SU-DHL-6 (cell line): Measurements from ENCODE around the gene HOXA13.

Experiments
- EZH2phosphoT487 ChIP-seq: fragments of 200-600 bp; sonication (generic), shearing (Covaris generic); conservative IDR thresholded peaks from 2 replicates; pipeline ENCODE4 v1.6.1; 2018; ENCODE audit warnings: mild to moderate bottlenecking, antibody characterized with exemption, low read length, moderate library complexity, mixed read lengths
- TF ChIP-seq, protein P1 (sequence below): fragments of 200-600 bp; sonication (generic); IDR thresholded peaks from one replicate; pipeline ENCODE4 v1.5.1; 2017; ENCODE audit warnings: antibody characterized with exemption, mild to moderate bottlenecking, low read length, moderate library complexity; ENCODE audit not compliant: insufficient read depth, poor library complexity, severe bottlenecking

DNA sequence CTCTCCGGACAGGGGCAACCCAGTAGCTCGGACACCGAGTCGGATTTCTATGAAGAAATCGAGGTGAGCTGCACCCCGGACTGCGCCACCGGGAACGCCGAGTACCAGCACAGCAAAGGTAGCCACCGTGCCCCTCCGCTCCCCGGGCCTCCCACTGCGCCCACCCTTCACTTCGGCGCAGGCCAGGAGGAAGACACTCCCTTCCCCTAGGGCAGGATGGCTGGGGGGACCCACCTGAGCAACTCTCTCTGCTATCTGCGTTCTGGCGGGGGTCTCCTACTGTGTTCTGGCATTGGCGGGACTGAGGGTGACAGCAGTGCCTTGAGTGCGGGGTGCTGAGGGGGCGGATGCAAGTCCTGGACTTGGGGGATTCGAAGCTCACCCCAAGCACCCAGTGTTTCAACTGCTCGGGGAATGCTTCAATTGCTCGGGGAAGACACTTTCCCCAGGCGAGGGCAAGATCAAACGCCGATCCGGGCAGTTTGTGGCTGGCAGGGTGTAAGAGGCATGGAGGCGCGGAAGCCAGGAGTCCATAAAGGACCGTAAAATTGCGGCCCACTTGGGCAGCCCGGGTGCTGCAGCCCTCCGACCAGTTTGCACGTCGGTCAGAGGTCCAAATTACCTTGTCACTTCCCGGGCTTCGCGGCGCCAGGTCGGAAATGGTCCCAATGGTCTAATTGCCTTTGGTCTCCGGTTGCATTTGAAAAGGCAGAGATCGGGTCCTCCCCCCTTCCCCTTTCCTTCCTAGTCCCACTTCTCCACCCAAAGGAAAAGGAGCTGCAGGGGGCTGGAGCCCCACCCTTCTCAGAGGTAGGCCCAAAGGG is 43.7 kb upstream of the HOXA13 start:
- TF ChIP-seq, protein P1, sequence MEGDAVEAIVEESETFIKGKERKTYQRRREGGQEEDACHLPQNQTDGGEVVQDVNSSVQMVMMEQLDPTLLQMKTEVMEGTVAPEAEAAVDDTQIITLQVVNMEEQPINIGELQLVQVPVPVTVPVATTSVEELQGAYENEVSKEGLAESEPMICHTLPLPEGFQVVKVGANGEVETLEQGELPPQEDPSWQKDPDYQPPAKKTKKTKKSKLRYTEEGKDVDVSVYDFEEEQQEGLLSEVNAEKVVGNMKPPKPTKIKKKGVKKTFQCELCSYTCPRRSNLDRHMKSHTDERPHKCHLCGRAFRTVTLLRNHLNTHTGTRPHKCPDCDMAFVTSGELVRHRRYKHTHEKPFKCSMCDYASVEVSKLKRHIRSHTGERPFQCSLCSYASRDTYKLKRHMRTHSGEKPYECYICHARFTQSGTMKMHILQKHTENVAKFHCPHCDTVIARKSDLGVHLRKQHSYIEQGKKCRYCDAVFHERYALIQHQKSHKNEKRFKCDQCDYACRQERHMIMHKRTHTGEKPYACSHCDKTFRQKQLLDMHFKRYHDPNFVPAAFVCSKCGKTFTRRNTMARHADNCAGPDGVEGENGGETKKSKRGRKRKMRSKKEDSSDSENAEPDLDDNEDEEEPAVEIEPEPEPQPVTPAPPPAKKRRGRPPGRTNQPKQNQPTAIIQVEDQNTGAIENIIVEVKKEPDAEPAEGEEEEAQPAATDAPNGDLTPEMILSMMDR: no peak
- TF ChIP-seq EZH2phosphoT487: no peak
